Stimulated activated CD4-positive, alpha-beta T cell treated with anti-CD3 and anti-CD28 coated beads, Interleukin-1b, Interleukin-23, amount 100 ng/mL, for 4 hours (primary cell): ENCODE results near the gene CCS.
A peak's percentile ranks its signal among the peaks of the same experiment; 100 is the strongest.
"Not testable (repeated sequence)": the region's sequence is repeated elsewhere in the genome, so short reads cannot be mapped to it uniquely, and the experiment has no call there.

Source experiments
- DNase-seq, 2 donors: peaks; one replicate each; pipeline ENCODE4 v3.0.0-alpha.2; 2020; ENCODE audit warnings: low read depth in 2 of 2

Gene CCS

DNA sequence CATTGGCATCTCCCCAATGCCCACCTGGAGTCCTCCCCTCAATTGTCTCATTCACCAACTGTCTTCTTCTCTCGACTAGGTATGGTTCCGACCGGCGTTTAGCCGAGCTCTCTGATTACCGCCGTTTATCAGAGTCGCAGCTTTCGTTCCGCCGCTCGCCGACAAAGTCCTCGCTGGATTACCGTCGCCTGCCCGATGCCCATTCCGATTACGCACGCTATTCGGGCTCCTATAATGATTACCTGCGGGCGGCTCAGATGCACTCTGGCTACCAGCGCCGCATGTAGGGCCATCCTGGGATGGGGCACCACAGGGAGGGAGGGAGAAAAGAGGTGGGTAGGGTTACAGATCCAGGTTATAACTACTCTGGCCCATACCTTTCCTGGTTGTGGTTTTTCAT, 33.4 kb downstream of the CCS start:
- DNase-seq = no peak

DNA sequence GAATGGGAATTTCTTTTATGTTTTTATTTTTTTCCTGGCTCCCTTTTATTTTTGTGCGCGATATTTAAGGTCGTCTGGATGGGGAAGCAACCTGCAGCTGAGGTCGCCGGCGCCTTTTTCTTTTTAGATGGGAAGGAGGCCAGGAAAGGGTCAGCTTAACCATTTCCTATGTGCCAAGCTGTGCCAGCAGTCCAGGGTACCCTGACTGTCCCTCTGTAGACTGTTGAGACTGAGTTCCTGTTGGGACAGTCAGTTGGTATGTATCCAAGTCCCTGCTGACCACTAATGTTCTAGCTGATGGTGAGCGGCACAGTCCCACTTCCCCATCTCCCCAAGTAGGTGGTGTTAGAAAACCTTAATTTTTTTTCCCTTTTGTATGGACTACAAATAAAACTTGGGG, 33.9 kb downstream of the CCS start:
- no peak for DNase-seq

DNA sequence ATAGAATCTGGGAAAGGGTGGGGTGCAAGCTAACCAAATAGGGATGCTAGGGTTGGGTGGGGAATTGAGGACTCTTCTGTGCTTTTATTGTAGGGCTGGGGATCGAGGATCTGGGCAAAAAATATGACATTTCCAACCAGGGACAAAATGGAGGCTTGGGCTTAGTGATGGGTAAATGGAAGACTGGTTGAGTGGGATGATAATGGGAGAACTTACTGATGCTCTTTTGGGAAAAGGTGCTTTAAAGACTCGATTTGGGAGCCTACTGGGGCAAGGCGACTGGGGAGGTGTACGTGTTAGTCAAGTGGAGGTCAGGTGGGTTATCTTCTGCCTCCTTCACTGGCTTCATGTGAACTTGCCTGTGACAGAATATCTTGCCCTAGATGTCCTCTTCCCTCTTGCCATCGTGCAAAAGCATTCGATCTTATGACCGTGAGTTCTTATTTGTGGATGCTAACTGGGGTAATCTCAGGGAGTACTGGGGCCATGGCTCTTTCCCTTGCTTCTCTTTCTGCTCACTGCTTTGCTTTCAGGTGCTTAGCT, 35.1 kb downstream of the CCS start:
- DNase-seq = no peak

DNA sequence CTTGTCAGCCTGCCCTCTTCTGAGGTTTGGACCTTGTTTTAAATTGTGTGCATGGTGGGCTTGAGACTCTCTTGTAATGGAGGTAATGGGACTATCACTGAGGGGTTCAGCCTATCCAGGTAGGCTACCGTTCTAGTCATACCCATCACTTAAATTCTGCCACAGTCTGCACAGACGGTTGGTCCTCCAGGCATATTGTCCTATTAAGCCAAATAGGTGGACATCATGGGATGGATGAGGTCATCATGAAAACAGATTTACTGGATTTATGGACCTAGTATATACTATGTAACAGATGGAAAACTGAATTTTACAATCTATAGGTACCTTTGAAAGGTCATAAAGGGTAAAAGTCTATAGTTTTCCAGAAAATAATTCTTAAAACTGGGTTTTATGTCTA, 36.4 kb downstream of the CCS start:
- no peak for DNase-seq

DNA sequence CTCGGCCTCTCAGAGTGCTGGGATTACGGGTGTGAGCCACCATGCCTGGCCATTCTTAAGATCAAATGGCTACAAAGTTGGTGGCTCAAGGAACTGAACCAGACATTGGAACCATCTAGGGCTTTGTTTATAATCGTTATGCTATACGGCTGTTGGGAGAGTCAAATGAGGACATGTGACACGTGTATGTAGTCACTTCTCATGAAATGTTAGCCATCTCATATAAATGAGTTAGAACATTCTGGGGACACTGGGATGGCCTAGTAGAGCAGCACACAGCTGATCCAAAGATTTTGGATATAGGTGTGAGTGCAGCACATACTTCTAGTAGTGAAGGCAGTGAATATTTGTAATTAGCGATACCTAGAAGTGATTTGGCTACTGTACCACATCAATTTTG, 38.9 kb downstream of the CCS start:
- no peak for DNase-seq

DNA sequence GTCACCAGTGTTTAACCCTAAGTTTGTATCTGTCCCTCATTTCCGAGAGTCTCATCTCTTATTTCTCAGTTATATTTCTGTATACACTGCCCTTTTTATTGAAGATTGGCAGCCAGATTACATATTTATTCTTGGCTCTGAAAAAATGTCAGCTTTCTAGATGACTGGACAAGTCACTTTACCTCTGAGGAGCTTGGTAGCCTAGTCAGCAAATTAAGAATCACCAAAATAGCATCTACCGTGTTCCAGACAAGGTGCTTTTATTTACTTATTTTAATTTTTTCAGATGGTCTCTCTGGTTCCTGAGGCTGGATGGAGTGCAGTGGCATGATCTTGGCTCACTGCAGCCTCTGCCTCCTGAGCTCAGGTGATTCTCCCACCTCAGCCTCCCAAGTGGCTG, 40.0 kb downstream of the CCS start:
- DNase-seq = no peak

DNA sequence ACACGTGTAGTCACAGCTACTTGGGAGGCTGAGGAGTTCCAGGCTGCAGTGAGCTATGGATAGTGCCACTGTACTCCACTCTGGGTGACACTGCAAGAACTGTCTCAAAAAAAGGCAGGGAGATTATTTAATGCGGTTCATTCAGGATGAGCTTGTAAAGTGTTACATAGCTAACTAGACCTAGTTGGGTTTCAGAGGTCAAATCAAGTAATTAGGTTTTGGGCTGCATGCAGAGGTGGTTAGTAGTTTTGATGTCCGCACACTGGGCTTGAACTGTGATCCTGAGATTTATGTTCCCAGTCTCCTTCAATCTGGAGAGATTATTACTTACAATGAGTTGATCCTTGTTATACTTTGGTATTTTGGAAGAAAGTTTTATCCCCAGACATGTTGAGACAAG, 43.4 kb downstream of the CCS start:
- no peak for DNase-seq

DNA sequence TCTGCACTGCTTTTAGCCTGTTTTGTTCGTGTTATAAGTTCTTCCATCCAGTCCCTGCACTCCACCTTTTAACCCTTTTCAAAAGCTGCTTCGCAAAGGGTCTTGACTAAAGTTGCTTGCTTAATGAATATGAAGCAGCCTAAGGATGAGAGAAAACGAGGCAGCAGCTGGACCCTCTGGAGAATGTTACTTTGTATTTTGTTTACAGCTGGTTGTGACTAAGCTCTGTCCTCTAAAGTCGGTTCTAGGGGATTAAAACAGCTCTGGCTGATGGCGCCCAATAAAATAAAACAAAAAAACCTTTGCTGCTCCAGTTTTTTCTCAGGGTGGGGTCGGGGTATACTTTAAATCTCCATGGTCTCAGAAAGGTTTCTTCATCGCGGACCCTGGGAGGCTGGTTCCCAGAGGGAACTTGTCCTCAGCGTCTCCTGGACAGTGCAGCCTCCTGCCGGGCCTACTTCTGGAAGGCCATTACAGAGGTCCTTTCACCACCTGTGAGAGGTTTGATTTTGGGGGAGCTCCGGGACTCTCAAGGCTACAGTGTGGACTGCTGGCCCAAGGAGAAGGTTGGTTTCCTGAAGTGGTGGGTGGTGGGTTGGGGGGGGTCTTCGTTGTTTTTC, 44.7 kb downstream of the CCS start:
- no peak for DNase-seq

DNA sequence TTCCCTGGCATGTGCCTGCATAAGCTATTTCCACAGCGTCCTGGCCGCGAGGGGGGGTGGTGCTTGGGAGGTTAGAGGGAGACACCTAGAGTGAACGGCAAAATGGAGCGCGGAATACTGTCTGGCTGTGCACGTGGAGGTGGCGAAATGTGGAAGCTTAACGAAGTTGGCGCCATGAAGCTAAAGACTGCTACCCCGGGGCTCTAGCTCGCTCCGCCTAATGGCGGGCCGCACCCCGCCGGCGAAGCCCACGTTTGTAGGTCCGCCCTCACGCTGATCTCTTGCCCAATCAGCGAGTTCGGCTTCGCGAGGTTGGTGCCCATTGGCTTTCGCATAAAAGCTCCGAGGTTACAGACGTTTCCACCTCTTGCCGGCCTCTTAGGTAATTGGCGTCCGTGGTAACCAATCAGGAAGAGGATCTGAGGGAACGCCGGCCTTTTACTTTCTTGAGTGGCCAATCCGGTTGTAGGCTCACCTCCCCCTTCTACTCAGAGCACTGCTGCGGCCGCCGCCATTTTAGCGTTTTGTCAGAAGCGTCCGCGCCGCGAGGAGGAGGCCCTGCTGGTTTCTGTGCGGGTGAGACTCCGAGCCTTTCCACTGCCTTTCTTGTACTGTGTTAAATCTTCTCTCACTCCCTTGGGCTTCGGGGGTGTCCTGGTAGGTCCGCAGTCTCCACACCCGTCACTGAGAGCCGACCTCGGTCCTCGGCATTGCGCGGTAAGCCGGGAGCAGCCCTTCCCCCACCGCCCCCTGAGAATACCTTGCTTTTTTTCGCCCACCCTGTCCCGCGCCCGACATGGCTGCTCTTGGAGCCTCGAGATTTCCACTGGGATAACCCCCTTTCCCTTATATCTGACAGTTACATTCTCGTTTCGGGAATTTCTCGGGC, 45.4 kb downstream of the CCS start, which contains the start of gene RBM4:
Gene RBM4 (plus strand): TSS at position 527 of the 889 bp plus-strand sequence. CDS start 1,009 bp downstream, outside the sequence.
- peak; percentile 74 to 92 for DNase-seq

DNA sequence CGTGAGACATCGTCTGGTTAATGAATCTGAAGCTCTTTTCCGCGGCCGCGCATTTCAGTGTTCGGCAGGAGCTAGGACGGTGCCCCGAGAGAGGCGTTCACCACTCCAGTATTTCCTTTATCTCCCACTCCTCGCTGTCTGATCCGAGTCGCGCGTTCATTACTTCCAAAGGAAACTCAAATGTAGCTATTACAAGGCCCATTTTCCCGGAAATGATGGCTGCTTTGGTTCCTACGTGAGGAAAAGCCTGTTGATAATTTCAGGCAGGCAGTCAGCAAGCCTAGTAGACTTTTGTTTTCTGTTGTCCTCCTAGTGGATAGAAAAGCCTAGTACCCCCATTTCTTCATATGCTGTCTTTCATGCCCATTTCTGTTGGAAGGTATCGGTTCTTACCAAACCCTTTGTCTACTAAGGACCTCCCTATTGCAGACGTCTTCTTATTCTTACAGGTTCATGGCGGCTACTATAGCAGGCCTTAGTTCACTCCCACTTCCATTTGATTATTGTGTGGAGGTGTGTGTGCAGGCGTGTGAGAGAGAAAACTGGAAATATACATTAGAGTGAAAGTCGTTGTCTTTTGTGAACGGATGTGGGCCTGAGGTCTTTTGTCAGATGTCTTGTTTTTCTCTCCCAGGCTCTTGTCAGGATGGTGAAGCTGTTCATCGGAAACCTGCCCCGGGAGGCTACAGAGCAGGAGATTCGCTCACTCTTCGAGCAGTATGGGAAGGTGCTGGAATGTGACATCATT, 46.3 kb downstream of the CCS start:
- DNase-seq = no peak

DNA sequence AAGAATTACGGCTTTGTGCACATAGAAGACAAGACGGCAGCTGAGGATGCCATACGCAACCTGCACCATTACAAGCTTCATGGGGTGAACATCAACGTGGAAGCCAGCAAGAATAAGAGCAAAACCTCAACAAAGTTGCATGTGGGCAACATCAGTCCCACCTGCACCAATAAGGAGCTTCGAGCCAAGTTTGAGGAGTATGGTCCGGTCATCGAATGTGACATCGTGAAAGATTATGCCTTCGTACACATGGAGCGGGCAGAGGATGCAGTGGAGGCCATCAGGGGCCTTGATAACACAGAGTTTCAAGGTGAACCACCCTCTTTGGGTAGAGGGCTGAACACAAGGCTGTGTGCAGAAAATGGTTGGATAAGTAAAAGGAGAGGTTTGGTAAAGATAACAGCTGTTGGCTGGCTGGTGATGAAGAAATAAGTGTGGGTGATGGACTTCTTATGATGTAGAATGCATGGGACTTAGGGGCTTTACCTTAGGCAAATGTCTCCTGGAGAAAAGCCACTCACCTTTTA, 46.9 kb downstream of the CCS start:
- not testable (repeated sequence) for DNase-seq

DNA sequence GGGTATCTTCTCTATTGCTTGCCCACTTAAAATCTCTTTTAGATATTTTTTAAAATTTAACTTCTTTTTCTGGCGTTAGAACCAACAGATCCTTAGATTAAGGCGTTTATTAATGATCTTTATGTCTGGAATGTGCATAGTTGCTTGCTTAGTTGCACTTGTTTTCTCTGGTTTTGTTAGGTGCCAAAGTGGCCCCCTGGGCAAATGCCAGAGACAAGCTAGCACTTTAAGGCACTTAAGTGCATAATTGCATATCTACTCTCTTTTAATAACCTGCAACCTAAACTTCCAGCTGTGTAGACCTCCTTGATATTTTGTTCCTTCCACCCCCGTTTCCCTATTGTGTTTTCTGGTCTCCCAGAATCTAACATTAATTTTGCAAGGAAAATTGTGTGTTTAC, 48.8 kb downstream of the CCS start:
- no peak for DNase-seq

DNA sequence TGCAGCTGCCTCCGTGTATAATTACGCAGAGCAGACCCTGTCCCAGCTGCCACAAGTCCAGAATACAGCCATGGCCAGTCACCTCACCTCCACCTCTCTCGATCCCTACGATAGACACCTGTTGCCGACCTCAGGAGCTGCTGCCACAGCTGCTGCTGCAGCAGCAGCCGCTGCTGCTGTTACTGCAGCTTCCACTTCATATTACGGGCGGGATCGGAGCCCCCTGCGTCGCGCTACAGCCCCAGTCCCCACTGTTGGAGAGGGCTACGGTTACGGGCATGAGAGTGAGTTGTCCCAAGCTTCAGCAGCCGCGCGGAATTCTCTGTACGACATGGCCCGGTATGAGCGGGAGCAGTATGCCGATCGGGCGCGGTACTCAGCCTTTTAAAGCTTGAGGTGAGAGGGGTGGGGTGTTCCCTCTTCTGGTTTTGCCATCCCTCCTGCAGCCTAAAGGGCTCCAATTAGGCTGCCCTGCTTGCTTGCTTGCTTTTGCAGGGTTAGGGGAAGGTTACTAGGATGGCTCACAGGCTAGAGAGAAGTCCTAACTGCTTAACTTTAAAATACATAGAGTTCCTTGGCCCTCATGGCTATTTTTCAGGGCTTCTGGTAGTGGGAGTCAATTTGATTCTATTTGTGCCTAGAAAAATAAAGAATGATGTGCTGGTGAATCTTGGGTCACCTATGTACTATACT, 50.9 kb downstream of the CCS start:
- DNase-seq = no peak

DNA sequence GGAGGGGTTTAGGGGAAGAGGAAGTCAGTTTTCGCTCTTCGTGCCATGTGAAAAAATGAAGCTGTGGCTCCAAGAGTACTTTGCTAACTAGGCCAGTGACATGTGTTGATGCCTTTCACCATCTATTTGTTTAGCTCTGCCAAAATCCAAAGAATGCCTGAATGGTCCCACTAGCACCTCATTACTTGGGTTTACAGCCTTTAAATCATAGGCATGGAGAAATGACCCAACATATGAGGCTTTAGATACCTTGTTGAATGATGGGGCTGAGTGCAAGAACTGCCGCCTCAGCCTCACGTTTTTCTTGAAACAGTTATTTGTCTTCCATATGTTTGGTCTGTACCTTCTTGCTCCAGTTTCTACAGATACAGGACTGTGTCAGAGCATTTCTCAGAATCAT, 53.8 kb downstream of the CCS start:
- no peak for DNase-seq

DNA sequence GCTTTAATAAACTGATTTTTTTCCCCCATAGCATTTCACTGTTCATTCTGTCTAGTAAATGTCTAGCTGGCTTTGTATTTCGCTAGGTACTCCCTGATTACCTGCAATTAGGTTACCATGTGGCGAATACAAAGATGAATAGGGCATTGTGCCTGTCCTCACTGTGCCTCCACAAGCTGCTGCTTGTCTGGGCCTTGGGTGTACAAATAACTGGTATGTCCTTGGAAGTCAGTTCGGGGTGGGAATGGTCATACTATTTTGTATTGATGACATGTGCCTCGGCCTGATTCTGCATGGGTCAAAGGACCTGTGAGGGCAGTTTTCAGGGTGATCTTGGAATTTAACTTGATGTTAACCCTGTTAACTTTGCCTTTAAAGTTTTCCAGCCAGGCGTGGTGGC, 56.9 kb downstream of the CCS start:
- DNase-seq = no peak

DNA sequence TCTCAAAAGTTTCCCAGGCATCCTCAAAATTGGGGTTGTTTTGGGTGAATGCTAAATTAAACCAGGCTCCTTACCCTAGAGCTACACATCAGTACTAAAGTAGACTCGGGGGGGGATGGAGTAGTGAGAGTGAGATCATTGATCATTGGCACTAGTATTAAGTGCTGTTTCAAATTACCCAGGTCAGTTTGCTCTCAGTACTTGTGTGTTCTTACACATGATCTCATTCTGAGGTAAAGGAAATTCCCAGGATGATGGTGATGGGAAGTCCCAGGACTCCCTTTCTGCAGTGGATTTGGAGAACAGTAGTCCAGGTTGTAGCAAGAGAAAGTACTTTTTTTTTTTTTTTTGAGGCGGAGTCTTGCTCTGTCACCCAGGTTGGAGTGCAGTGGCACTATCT, 58.0 kb downstream of the CCS start:
- no peak for DNase-seq

DNA sequence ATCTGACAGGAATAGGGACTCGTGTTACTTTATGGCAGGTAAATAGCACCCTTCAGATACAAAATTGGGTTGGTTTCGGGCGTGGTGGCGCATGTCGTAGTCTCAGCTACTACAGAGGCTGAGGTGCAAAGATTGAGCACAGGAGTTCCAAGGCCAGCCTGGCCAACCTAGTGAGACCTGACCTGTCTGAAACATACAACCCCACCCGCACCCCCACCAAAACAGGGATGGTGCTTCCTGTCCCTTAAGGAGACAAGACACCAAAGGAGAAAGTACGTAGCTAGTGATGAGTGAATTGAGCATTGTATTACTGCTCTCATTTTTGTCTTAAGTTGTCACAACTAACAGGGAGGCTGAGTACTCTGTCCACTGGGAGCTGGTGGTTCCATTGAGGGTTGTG, 59.7 kb downstream of the CCS start:
- no peak for DNase-seq

DNA sequence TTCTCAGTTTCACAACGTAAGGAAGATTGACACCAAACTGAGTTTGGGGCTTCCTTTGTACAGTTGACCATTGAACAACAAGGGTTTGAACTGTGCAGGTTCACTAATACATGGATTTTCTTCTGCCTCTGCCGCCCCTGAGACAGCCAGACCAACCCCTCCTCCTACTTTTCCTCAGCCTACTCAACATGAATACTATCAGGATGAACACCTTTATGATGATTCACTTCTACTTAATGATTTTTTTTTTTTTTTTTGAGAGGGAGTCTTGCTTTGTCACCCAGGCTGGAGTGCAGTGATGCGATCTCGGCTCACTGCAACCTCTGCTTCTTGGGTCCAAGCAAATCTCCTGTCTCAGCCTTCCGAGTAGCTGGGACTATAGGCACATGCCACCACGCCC, 60.1 kb downstream of the CCS start:
- no peak for DNase-seq
